Transverse colon (tissue), 4 donors: Measurements from ENCODE around the gene ING1. TPM values are rescaled to one million over a fixed set of nuclear protein-coding genes. Genes with fewer than 3 reads are reported as not detected.

Source experiments
- DNase-seq: peaks from one replicate; pipeline ENCODE4 v3.0.0-alpha.2; 2019
- H3K27ac ChIP-seq, 4 donors: fragments of 200-600 bp; sonication (generic); 2 replicates each; pipeline ENCODE4 v1.5.1; 2016 to 2018; ENCODE audit warnings: inconsistent platforms in 4 of 4
- H3K27me3 ChIP-seq: fragments of 200-600 bp; sonication (generic); 2 replicates; pipeline ENCODE4 v1.5.1; 2017; ENCODE audit warnings: inconsistent platforms
- H3K36me3 ChIP-seq, 4 donors: fragments of 200-600 bp; sonication (generic); 2 replicates each; pipeline ENCODE4 v1.5.1; 2017 to 2019; ENCODE audit warnings: inconsistent platforms in 4 of 4
- H3K4me1 ChIP-seq, 4 donors: fragments of 200-600 bp; sonication (generic); 2 replicates each; pipeline ENCODE4 v1.5.1; 2017 to 2020; ENCODE audit warnings: inconsistent platforms in 4 of 4
- H3K4me3 ChIP-seq, 4 donors: fragments of 200-600 bp; sonication (generic); 1 replicate in 1 of 4; 2 replicates in 3 of 4; pipeline versions ENCODE4 v1.5.1 to v1.6.1; 2017 to 2019; ENCODE audit warnings: inconsistent platforms in 4 of 4
- H3K9me3 ChIP-seq, 2 donors: fragments of 200-600 bp; sonication (generic); 2 replicates each; pipeline ENCODE4 v1.5.1; 2017 to 2019; ENCODE audit warnings: inconsistent platforms in 2 of 2
- EP300 ChIP-seq: sonication (generic); formaldehyde crosslinking; IDR thresholded peaks from one replicate; pipeline ENCODE4 v1.6.1; 2017; ENCODE audit warnings: antibody characterized with exemption, low read depth
- POLR2A ChIP-seq: fragments of 450-650 bp; IDR thresholded peaks from one replicate; pipeline ENCODE4 v1.6.1; 2016; ENCODE audit warnings: antibody characterized with exemption, mild to moderate bottlenecking, moderate library complexity
- POLR2AphosphoS5 ChIP-seq, 3 donors: sonication (generic); formaldehyde crosslinking; IDR thresholded peaks; one replicate each; pipeline ENCODE4 v1.6.1; 2016; ENCODE audit warnings: antibody characterized with exemption in 3 of 3
- WGBS, 2 donors: methylation state at CpG; one replicate each; pipeline ENCODE4 v1.1.5; 2018; ENCODE audit warnings: low coverage in 1 of 2; 5-methylcytosine and 5-hydroxymethylcytosine counted together
- in situ Hi-C, 4 donors: fragments of 200-750 bp; cut with MboI; loops; one replicate each; pipeline versions ENCODE4 v1.15.0 to v1.15.1; 2017; ENCODE audit warnings: low sequenced_read_pairs in 3 of 4, low pct_ligation_motif_present in 1 of 4, low pct_unique_long_range_greater_than_20kb in 1 of 4
- intact Hi-C: fragments of 100-400 bp; cut with DNase I; formaldehyde crosslinking; loops from one replicate; pipeline ENCODE4 v1.15.1; 2023; ENCODE audit warnings: low total_unique reads
- total RNA-seq, 4 donors: library from RNA; depleted of rRNA; stranded (reverse); fragments of >200 nt; gene quantifications; one replicate each; pipeline ENCODE4 v1.1.0, GENCODE V29; 2016
- TF ChIP-seq, protein P1 (sequence below), 5 experiments: fragments of 200-600 bp in 3 of 5; fragments of 450-650 bp in 2 of 5; sonication (generic) in 3 of 5; IDR thresholded peaks; 1 replicate in 2 of 5; 2 replicates in 3 of 5; pipeline ENCODE4 v1.5.1; 2016 to 2017; ENCODE audit warnings: antibody characterized with exemption in 5 of 5, inconsistent platforms in 3 of 5, mild to moderate bottlenecking in 2 of 5, moderate library complexity in 1 of 5

ING1 gene
- total RNA-seq, 4 donors from 2014 or later = 14.9 to 35.5 (median 25.8) TPM

DNA sequence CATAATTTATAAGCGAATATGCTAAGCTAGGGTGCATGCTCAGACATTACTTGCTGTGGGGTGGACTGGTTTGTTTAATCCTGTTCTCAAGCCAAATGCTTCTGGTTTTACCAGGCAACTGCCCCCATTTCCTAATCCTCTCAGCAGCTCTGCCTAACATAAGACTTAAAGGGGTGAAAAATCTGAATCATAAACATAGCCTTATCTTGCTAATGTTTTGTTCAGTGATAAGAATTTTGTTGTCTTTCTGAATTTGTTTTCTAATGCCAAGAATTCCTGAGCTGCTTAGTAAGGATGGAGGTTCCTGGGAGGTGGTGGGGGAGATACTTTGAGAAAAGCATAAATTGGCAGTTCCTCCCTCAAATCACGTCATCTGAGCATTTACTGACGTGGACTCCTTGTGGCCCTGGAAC, 42.7 kb downstream of the ING1 start:
- Histone ChIP-seq H3K4me3 (no peak overlapping the region), H3K27ac (no peak overlapping the region), H3K9me3 (no peaks in the 10 kb centered on the region), H3K36me3 (no peaks in the 10 kb centered on the region), H3K4me1 (no peaks in the 10 kb centered on the region), H3K27me3 (no peaks in the 10 kb centered on the region)
- 87 to 91% methylated on average over 1 to 3 of the region's 3 CpGs for WGBS, 2 donors
- intact Hi-C loops = no loop called here
- no peak for TF ChIP-seq POLR2AphosphoS5 (IDR thresholded peaks at IDR 0.05)
- TF ChIP-seq EP300 = no peak
- TF ChIP-seq, protein P1, sequence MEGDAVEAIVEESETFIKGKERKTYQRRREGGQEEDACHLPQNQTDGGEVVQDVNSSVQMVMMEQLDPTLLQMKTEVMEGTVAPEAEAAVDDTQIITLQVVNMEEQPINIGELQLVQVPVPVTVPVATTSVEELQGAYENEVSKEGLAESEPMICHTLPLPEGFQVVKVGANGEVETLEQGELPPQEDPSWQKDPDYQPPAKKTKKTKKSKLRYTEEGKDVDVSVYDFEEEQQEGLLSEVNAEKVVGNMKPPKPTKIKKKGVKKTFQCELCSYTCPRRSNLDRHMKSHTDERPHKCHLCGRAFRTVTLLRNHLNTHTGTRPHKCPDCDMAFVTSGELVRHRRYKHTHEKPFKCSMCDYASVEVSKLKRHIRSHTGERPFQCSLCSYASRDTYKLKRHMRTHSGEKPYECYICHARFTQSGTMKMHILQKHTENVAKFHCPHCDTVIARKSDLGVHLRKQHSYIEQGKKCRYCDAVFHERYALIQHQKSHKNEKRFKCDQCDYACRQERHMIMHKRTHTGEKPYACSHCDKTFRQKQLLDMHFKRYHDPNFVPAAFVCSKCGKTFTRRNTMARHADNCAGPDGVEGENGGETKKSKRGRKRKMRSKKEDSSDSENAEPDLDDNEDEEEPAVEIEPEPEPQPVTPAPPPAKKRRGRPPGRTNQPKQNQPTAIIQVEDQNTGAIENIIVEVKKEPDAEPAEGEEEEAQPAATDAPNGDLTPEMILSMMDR (IDR thresholded peaks at IDR 0.05) = no peak
- no peak for TF ChIP-seq POLR2A
- in situ Hi-C loops = no loop called here
- no peak for DNase-seq

DNA sequence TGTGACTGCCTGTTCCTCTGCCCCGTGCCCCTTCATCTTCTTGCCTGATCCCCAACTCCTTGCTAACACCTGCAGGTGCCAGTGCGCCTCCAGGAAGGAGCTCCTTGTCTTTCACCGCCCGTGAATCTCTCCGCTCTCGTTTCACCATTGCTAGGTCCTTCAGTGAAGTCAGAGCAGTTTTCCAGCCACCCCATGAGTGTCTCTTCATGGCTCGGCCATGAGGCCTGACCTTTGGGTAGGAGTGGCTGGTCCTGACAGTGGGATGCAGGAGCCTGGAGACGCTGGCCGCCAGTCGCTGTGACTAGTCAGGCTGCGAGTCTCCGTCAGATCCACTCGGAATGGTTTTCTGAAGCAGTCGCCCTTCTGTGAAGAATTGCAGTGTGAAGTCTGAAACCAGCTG, 43.8 kb downstream of the ING1 start:
- TF ChIP-seq, protein P1 (IDR thresholded peaks at IDR 0.05) = no peak
- no peak for TF ChIP-seq POLR2AphosphoS5 (IDR thresholded peaks at IDR 0.05)
- no peak for TF ChIP-seq POLR2A
- TF ChIP-seq EP300 = no peak
- no peak overlapping the region for H3K4me3 ChIP-seq
- in situ Hi-C loops = no loop called here
- DNase-seq = no peak
- WGBS, 2 donors = 80 to 93% methylated on average over 3 to 14 of the region's 14 CpGs
- intact Hi-C loops = no loop called here
- H3K27me3 ChIP-seq = no peaks in the 10 kb centered on the region
- H3K36me3 ChIP-seq = no peaks in the 10 kb centered on the region
- H3K4me1 ChIP-seq = no peaks in the 10 kb centered on the region
- no peak overlapping the region for H3K27ac ChIP-seq
- H3K9me3 ChIP-seq = no peaks in the 10 kb centered on the region

DNA sequence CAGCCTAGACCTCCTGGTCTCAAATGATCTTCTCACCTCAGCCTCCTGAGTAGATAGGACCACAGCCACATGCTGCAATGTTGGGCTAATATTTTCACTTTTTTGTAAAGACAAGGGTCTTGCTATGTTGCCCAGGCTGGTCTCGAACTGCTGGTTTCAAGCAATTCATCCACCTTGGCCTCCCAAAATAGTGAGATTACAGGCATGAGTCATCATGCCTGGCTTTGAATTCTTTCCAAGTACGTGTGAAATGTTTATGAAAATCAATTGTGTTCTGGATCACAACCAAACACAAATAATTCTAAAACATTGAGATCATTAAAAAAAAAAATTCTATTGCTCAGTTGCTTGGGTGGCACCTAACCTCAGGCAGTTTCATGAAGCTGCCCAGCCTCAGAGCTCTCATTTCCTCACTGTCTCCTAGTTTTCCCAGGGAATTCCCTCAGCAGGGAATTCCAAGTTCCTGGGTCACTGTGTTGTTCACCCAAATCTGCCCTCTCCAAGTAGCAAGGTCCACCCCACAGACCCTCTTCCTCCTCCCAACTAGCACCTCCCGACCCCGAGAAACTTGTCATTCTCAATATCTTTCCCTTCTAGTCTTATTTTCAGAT, 44.8 kb downstream of the ING1 start:
- Histone ChIP-seq H3K9me3 (no peaks in the 10 kb centered on the region), H3K27me3 (no peaks in the 10 kb centered on the region), H3K4me3 (no peak overlapping the region), H3K4me1 (no peaks in the 10 kb centered on the region), H3K36me3 (no peaks in the 10 kb centered on the region), H3K27ac (no peak overlapping the region)
- intact Hi-C loops (no loop called here), in situ Hi-C loops (no loop called here)
- DNase-seq = no peak
- WGBS, 2 donors = 31 to 58% methylated on average over 2 to 4 of the region's 4 CpGs
- TF ChIP-seq POLR2A = no peak
- no peak for TF ChIP-seq POLR2AphosphoS5 (IDR thresholded peaks at IDR 0.05)
- no peak for TF ChIP-seq EP300
- TF ChIP-seq, protein P1 (IDR thresholded peaks at IDR 0.05) = no peak

DNA sequence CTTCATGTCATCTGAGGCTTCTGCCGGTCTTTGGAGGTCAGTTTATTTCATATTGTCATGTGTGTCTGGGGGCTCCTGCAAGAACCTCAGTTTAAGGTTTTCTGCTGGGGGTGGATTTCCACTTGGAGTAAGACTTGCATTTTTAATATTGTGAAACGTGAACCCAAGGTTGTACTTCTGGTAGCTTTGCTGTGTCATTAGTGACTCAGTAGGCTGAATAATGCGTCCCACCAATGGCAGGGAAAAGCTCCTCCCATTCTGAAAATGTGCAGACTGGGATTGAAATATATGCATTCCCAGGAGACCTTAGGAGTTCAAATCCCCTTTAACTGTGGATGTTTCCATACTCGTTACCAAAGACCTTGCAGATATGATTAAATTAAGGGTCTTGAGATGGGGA, 46.2 kb downstream of the ING1 start:
- TF ChIP-seq, protein P1 (IDR thresholded peaks at IDR 0.05) = no peak
- TF ChIP-seq EP300 (no peak), POLR2AphosphoS5 (IDR thresholded peaks at IDR 0.05) (no peak), POLR2A (no peak)
- WGBS, 2 donors = 85 to 100% methylated on average over 1 to 4 of the region's 4 CpGs
- Histone ChIP-seq H3K27me3 (no peaks in the 10 kb centered on the region), H3K27ac (no peak overlapping the region), H3K4me1 (no peaks in the 10 kb centered on the region), H3K4me3 (no peak overlapping the region), H3K36me3 (no peaks in the 10 kb centered on the region), H3K9me3 (no peaks in the 10 kb centered on the region)
- intact Hi-C loops (no loop called here), in situ Hi-C loops (no loop called here)
- DNase-seq = no peak
